PC-9 (cell line): ENCODE data around the gene MMP11. TPM values are rescaled to one million over a fixed set of nuclear protein-coding genes. Genes with fewer than 3 reads are reported as not detected.

Experiments
- BruUV-seq: library from RNA; stranded (reverse); fragments of 400-500 nt; replicated peaks from 2 replicates; lab custom pipeline; 2021; lab: Mats Ljungman, UMichigan
- CTCF ChIA-PET: fragments of 300-600 bp; sonication (Branson Sonifier 250); formaldehyde crosslinking; loops from one replicate; lab custom pipeline; 2022; ENCODE audit warnings: antibody characterized with exemption; lab: Charles Lee
- POLR2A ChIA-PET: fragments of 300-600 bp; sonication (Branson Sonifier 250); formaldehyde crosslinking; loops from one replicate; lab custom pipeline; 2022; ENCODE audit warnings: antibody characterized with exemption; ENCODE audit not compliant: unreplicated experiment; lab: Charles Lee
- DNase-seq, 2 experiments: peaks; one replicate each; pipeline versions ENCODE4 v3.0.0 to v3.0.0-alpha.2; 2015 to 2022; ENCODE audit warnings: mixed read lengths in 1 of 2
- H2AFZ ChIP-seq: fragments of 200-600 bp; sonication (generic); 2 replicates; pipeline ENCODE4 v1.8.1; 2017; ENCODE audit warnings: antibody characterized with exemption
- H3F3A ChIP-seq: fragments of 200-600 bp; sonication (generic); 2 replicates; pipeline ENCODE4 v1.8.1; 2017; ENCODE audit warnings: antibody characterized with exemption, mild to moderate bottlenecking, low read depth; ENCODE audit not compliant: insufficient read depth
- H3K27ac ChIP-seq: fragments of 200-600 bp; sonication (generic); 2 replicates; pipeline ENCODE4 v1.6.1; 2016; ENCODE audit warnings: mixed run types
- H3K27me3 ChIP-seq: fragments of 200-600 bp; sonication (generic); 2 replicates; pipeline ENCODE4 v1.6.1; 2016; ENCODE audit warnings: low read depth, mixed run types; ENCODE audit not compliant: insufficient read depth
- H3K36me3 ChIP-seq: fragments of 200-600 bp; sonication (generic); 2 replicates; pipeline ENCODE4 v1.6.1; 2016; ENCODE audit warnings: low read depth, mixed run types
- H3K4me1 ChIP-seq: fragments of 200-600 bp; sonication (generic); replicated peaks from 2 replicates; pipeline ENCODE4 v1.6.1; 2016; ENCODE audit warnings: mixed run types; ENCODE audit not compliant: insufficient read depth
- H3K4me2 ChIP-seq: fragments of 200-600 bp; sonication (generic); 2 replicates; pipeline ENCODE4 v1.6.1; 2017; ENCODE audit warnings: mixed run types
- H3K4me3 ChIP-seq: fragments of 200-600 bp; sonication (generic); 2 replicates; pipeline ENCODE4 v1.6.1; 2016; ENCODE audit warnings: mixed run types
- H3K79me2 ChIP-seq: fragments of 200-600 bp; sonication (generic); 2 replicates; pipeline ENCODE4 v1.6.1; 2017; ENCODE audit warnings: low read depth, mixed run types
- H3K9me2 ChIP-seq: fragments of 200-600 bp; sonication (generic); 2 replicates; pipeline ENCODE4 v1.8.1; 2017; ENCODE audit warnings: mild to moderate bottlenecking; ENCODE audit not compliant: insufficient read depth
- H3K9me3 ChIP-seq: fragments of 200-600 bp; sonication (generic); 2 replicates; pipeline ENCODE4 v1.8.1; 2016; ENCODE audit warnings: low read depth; ENCODE audit not compliant: insufficient read depth
- H4K20me1 ChIP-seq: fragments of 200-600 bp; sonication (generic); 2 replicates; pipeline ENCODE4 v1.8.1; 2017; ENCODE audit not compliant: insufficient read depth
- CTCF ChIP-seq: fragments of 200-600 bp; sonication (generic); conservative IDR thresholded peaks from 2 replicates; pipeline ENCODE4 v1.6.1; 2017; ENCODE audit warnings: mixed run types, antibody characterized with exemption, mild to moderate bottlenecking, moderate library complexity
- EZH2 ChIP-seq: fragments of 200-600 bp; sonication (generic); IDR thresholded peaks from 2 replicates; pipeline ENCODE4 v1.8.0; 2017; ENCODE audit warnings: antibody characterized with exemption, low read depth
- intact Hi-C: fragments of 100-400 bp; cut with micrococcal nuclease; formaldehyde crosslinking; loops from one replicate; pipeline ENCODE4 v1.10.0; 2022; ENCODE audit not compliant: unreplicated experiment
- total RNA-seq: library from RNA; stranded (reverse); gene quantifications from 2 replicates; pipeline ENCODE4 v1.2.3, GENCODE V29; 2021

The MMP11 gene
- total RNA-seq, 1 experiment from 2014 or later, result 2.4 TPM

- no peaks in the 10 kb centered on the region for H3K9me2 ChIP-seq
- no peaks in the 10 kb centered on the region for H4K20me1 ChIP-seq
- ChIA-PET CTCF (interaction anchor here (0.6 kb wide), 1 partner anchor 28 kb away, joined by 3 read pairs; no protein-coding TSS in a partner anchor), POLR2A (no interaction called here)
- BruUV-seq, result no TSS peak
- peaks cover 24% of the 10 kb centered on the region; the same call in 1 of the 2 replicates for H3F3A ChIP-seq
- H3K27me3 ChIP-seq, result no peaks in the 10 kb centered on the region
- DNase-seq, result no peak
- H3K4me2 ChIP-seq, result no peak within 1 kb of the TSS
- H2AFZ ChIP-seq, result no peak within 1 kb of the TSS
- H3K4me1 ChIP-seq, result peaks cover 13% of the 10 kb centered on the region
- H3K27ac ChIP-seq, result no peak within 1 kb of the TSS
- H3K9me3 ChIP-seq, result no peaks in the 10 kb centered on the region
- no peak within 1 kb of the TSS for H3K4me3 ChIP-seq
- no peaks in the 10 kb centered on the region for H3K36me3 ChIP-seq
- intact Hi-C loops, result no loop called here
- TF ChIP-seq CTCF (no peak), EZH2 (no peak)
- 0 out of 2 replicates have a peak, but pooled peaks cover 4% of the 10 kb centered on the region for H3K79me2 ChIP-seq
Observed at GRCh38 chr22:23754220-23754919, 18.3 kb upstream of the MMP11 start, which contains the start of gene VPREB3. Gene VPREB3, minus strand, starts transcription at chr22:23754425. Its CDS starts 62 bp downstream, at chr22:23754363.

- no peak overlapping the region for H3K4me2 ChIP-seq
- BruUV-seq, result no TSS peak
- peaks cover 19% of the 10 kb centered on the region; the same call in 1 of the 2 replicates for H3F3A ChIP-seq
- no peak for DNase-seq
- no peaks in the 10 kb centered on the region for H3K36me3 ChIP-seq
- CTCF ChIA-PET, result no interaction called here
- no peak overlapping the region for H2AFZ ChIP-seq
- POLR2A ChIA-PET, result no interaction called here
- no peaks in the 10 kb centered on the region for H3K9me3 ChIP-seq
- intact Hi-C loops, result no loop called here
- H4K20me1 ChIP-seq, result no peaks in the 10 kb centered on the region
- no peaks in the 10 kb centered on the region for H3K79me2 ChIP-seq
- H3K27ac ChIP-seq, result no peak overlapping the region
- no peak overlapping the region for H3K4me3 ChIP-seq
- H3K27me3 ChIP-seq, result no peaks in the 10 kb centered on the region
- H3K4me1 ChIP-seq, result peaks cover 9% of the 10 kb centered on the region
- TF ChIP-seq EZH2 (no peak), CTCF (no peak)
- H3K9me2 ChIP-seq, result no peaks in the 10 kb centered on the region
Observed at GRCh38 chr22:23754980-23755636, 17.5 kb upstream of the MMP11 start.

- Histone ChIP-seq H4K20me1 (no peaks in the 10 kb centered on the region), H3K9me2 (no peaks in the 10 kb centered on the region), H3K4me3 (no peak overlapping the region), H3K27me3 (no peaks in the 10 kb centered on the region), H3K79me2 (no peaks in the 10 kb centered on the region), H3K4me1 (0 out of 2 replicates have a peak, but pooled peaks cover 6% of the 10 kb centered on the region), H3F3A (peaks cover 14% of the 10 kb centered on the region; the same call in 1 of the 2 replicates), H3K36me3 (no peaks in the 10 kb centered on the region), H3K9me3 (no peaks in the 10 kb centered on the region), H2AFZ (no peak overlapping the region), H3K4me2 (no peak overlapping the region), H3K27ac (no peak overlapping the region)
- no peak for DNase-seq
- TF ChIP-seq CTCF (no peak), EZH2 (no peak)
- POLR2A ChIA-PET, result no interaction called here
- intact Hi-C loops, result no loop called here
- BruUV-seq, result no TSS peak
- CTCF ChIA-PET, result no interaction called here
Observed at GRCh38 chr22:23755711-23756110, 16.9 kb upstream of the MMP11 start.
